HepG2 (cell line): Measurements from ENCODE around the gene PPP2R5B. TPM values are rescaled to one million over a fixed set of nuclear protein-coding genes. Genes with fewer than 3 reads are reported as not detected.

Experiments used
- ATAC-seq: fragments of 200-7000 bp; cut with Tn5 transposase; 3 replicates; pipeline ENCODE4 v1.9.1; 2020; ENCODE audit warnings: mild to moderate bottlenecking, moderate library complexity
- BruUV-seq: library from RNA; stranded (reverse); fragments of 400-500 nt; replicated peaks from 2 replicates; lab custom pipeline; 2021; lab: Mats Ljungman, UMichigan
- CTCF ChIA-PET: fragments of 300-600 bp; formaldehyde crosslinking; extraction: SDS; loops from one replicate; lab custom pipeline; 2021; ENCODE audit warnings: low total read pairs, inconsistent platforms, low intra/inter-chr PET ratio; lab: Yijun Ruan, JAX
- POLR2A ChIA-PET: fragments of 350-600 bp; sonication (Branson Sonifier 250); formaldehyde crosslinking; loops from one replicate; lab custom pipeline; 2020; ENCODE audit warnings: antibody characterized with exemption, inconsistent platforms; lab: Yijun Ruan, JAX
- DNase-seq: peaks from one replicate; pipeline ENCODE4 v3.0.0-alpha.2; 2015; ENCODE audit warnings: low spot score
- FAIRE-seq: peaks from 3 replicates; lab custom pipeline; 2011; peaks lifted over from hg19 to GRCh38; lab: Jason Lieb, UNC
- H2AFZ ChIP-seq: one replicate; pipeline ENCODE4 v1.6.1; 2011; ENCODE audit warnings: low read length, inconsistent platforms
- H3K27ac ChIP-seq: fragments of 300-600 bp; 3 replicates; pipeline ENCODE4 v1.8.0; 2011; ENCODE audit warnings: mixed run types, mild to moderate bottlenecking, mixed read lengths, low read length, inconsistent platforms; ENCODE audit not compliant: insufficient read depth; ENCODE audit errors: extremely low read length
- H3K27me3 ChIP-seq, 2 experiments: fragments of 200-600 bp in 1 of 2; 2 replicates in 1 of 2; 3 replicates in 1 of 2; pipeline versions ENCODE4 v1.6.0 to v1.8.0; 2011; ENCODE audit warnings: low read length in 2 of 2, mild to moderate bottlenecking in 2 of 2, moderate library complexity in 2 of 2, inconsistent platforms in 1 of 2; ENCODE audit not compliant: insufficient read depth in 2 of 2, control insufficient read depth in 1 of 2
- H3K36me3 ChIP-seq, 2 experiments: fragments of 200-600 bp in 1 of 2; replicated peaks in 1 of 2; 2 replicates in 1 of 2; 3 replicates in 1 of 2; pipeline versions ENCODE4 v1.5.1 to v1.8.0; 2011; ENCODE audit warnings: low read length in 2 of 2, inconsistent platforms in 1 of 2; ENCODE audit not compliant: insufficient read depth in 2 of 2, control insufficient read depth in 1 of 2
- H3K4me1 ChIP-seq: 2 replicates; pipeline ENCODE4 v1.5.1; 2012; ENCODE audit warnings: low read length, inconsistent platforms; ENCODE audit not compliant: insufficient read depth
- H3K4me2 ChIP-seq: 2 replicates; pipeline ENCODE4 v1.6.0; 2011; ENCODE audit warnings: low read depth, low read length, inconsistent platforms
- H3K4me3 ChIP-seq, 3 experiments: fragments of 200-600 bp in 1 of 3; sonication (generic), shearing (Covaris generic) in 1 of 3; replicated peaks in 1 of 3; 2 replicates each; pipeline ENCODE4 v1.5.1; 2011 to 2016; ENCODE audit warnings: low read length in 3 of 3, inconsistent platforms in 2 of 3, low read depth in 2 of 3, mild to moderate bottlenecking in 2 of 3, control low read depth in 1 of 3, mixed read lengths in 1 of 3; ENCODE audit not compliant: insufficient read depth in 1 of 3
- H3K79me2 ChIP-seq: one replicate; pipeline ENCODE4 v1.6.1; 2011; ENCODE audit warnings: low read length, inconsistent platforms; ENCODE audit not compliant: insufficient read depth
- H3K9ac ChIP-seq: 2 replicates; pipeline ENCODE4 v1.6.0; 2011; ENCODE audit warnings: mild to moderate bottlenecking, low read depth, low read length, inconsistent platforms; ENCODE audit not compliant: insufficient read depth
- H3K9me3 ChIP-seq: 2 replicates; pipeline ENCODE4 v1.5.1; 2012; ENCODE audit warnings: mild to moderate bottlenecking, low read length
- H4K20me1 ChIP-seq: 2 replicates; pipeline ENCODE4 v1.6.0; 2011; ENCODE audit warnings: inconsistent platforms, mild to moderate bottlenecking, low read length, moderate library complexity; ENCODE audit not compliant: insufficient read depth
- CBX5 ChIP-seq: sonication (generic); formaldehyde crosslinking; IDR thresholded peaks from 2 replicates; pipeline ENCODE4 v1.4.0; 2020; ENCODE audit warnings: missing genetic modification reagents, borderline replicate concordance
- JUN ChIP-seq: sonication (generic); formaldehyde crosslinking; IDR thresholded peaks from 2 replicates; pipeline ENCODE4 v1.4.0; 2020; ENCODE audit warnings: mild to moderate bottlenecking, missing genetic modification reagents
- KLF9 ChIP-seq: IDR thresholded peaks from 2 replicates; pipeline ENCODE4 v1.6.1; 2016; ENCODE audit warnings: low read depth
- NR2F1 ChIP-seq, 2 experiments: fragments of 450-650 bp in 1 of 2; formaldehyde crosslinking in 1 of 2; IDR thresholded peaks; 2 replicates each; pipeline versions ENCODE4 v1.5.0 to v1.6.1; 2016 to 2020; ENCODE audit warnings: mild to moderate bottlenecking in 1 of 2, missing compliant biosample characterization in 1 of 2, missing genetic modification reagents in 1 of 2, moderate library complexity in 1 of 2
- POGZ ChIP-seq: sonication (generic); formaldehyde crosslinking; IDR thresholded peaks from 2 replicates; pipeline ENCODE4 v1.4.0; 2020; ENCODE audit warnings: mild to moderate bottlenecking, missing genetic modification reagents
- REL ChIP-seq: sonication (generic); formaldehyde crosslinking; conservative IDR thresholded peaks from 2 replicates; pipeline ENCODE4 v1.8.0; 2022; ENCODE audit warnings: mild to moderate bottlenecking, missing genetic modification reagents, moderate library complexity
- STAG1 ChIP-seq: sonication (generic); formaldehyde crosslinking; IDR thresholded peaks from 2 replicates; pipeline ENCODE4 v1.4.0; 2020; ENCODE audit warnings: missing genetic modification reagents
- ZNF510 ChIP-seq: sonication (generic); formaldehyde crosslinking; IDR thresholded peaks from 2 replicates; pipeline ENCODE4 v1.4.0; 2020; ENCODE audit warnings: low read depth, mild to moderate bottlenecking, missing genetic modification reagents
- ZNF605 ChIP-seq: sonication (generic); formaldehyde crosslinking; IDR thresholded peaks from 2 replicates; pipeline ENCODE4 v1.8.0; 2022; ENCODE audit warnings: mild to moderate bottlenecking, missing genetic modification reagents
- ZNF687 ChIP-seq: sonication (generic); formaldehyde crosslinking; IDR thresholded peaks from 2 replicates; pipeline ENCODE4 v1.5.1; 2020; ENCODE audit warnings: mild to moderate bottlenecking, missing genetic modification reagents, moderate library complexity
- ZNF724P ChIP-seq: sonication (generic); formaldehyde crosslinking; IDR thresholded peaks from 2 replicates; pipeline ENCODE4 v1.8.0; 2022; ENCODE audit warnings: missing genetic modification reagents, borderline replicate concordance
- ZNF784 ChIP-seq: sonication (generic); formaldehyde crosslinking; IDR thresholded peaks from 2 replicates; pipeline ENCODE4 v1.5.1; 2020; ENCODE audit warnings: missing genetic modification reagents, mild to moderate bottlenecking, borderline replicate concordance
- WGBS: methylation state at CpG from one replicate; pipeline ENCODE4 v1.1.6; 2017; ENCODE audit warnings: low lambda C conversion rate; 5-methylcytosine and 5-hydroxymethylcytosine counted together
- in situ Hi-C: cut with HindIII; loops from 2 replicates; pipeline ENCODE4 v1.10.0; 2017; ENCODE audit warnings: low pct_unique_long_range_greater_than_20kb; ENCODE audit not compliant: extremely low pct_ligation_motif_present
- intact Hi-C: fragments of 100-400 bp; cut with micrococcal nuclease; formaldehyde crosslinking; loops from one replicate; pipeline ENCODE4 v1.10.0; 2022; ENCODE audit not compliant: unreplicated experiment
- polyA plus RNA-seq, 8 experiments: library from polyadenylated mRNA; depleted of rRNA in 3 of 8; stranded (reverse) in 7 of 8; unstranded in 1 of 8; fragments of >200 nt; fragmentation: Illumina TruSeq in 4 of 8; extraction: Trizol in 4 of 8; gene quantifications; 2 replicates each; pipeline versions ENCODE4 v1.2.1 to v1.2.3, GENCODE V29; 2011 to 2016; ENCODE audit warnings: low read depth in 4 of 8, missing spikeins in 1 of 8, mixed read lengths in 1 of 8; ENCODE audit not compliant: insufficient read depth in 1 of 8
- total RNA-seq, 5 experiments: library from RNA; depleted of rRNA; stranded (reverse); fragments of >200 nt; fragmentation: Illumina TruSeq; extraction: Trizol; gene quantifications; 2 replicates each; pipeline ENCODE4 v1.2.3, GENCODE V29; 2016; ENCODE audit warnings: low read depth in 1 of 5
- TF ChIP-seq, protein P1 (sequence below), 2 experiments: IDR thresholded peaks; 2 replicates each; pipeline ENCODE4 v1.6.1; 2011 to 2012; ENCODE audit warnings: low read length in 2 of 2, borderline replicate concordance in 1 of 2, low read depth in 1 of 2, mild to moderate bottlenecking in 1 of 2, moderate library complexity in 1 of 2
- TF ChIP-seq, protein P2 (sequence below): sonication (generic); formaldehyde crosslinking; IDR thresholded peaks from 2 replicates; pipeline ENCODE4 v1.9.0; 2022; ENCODE audit warnings: missing genetic modification reagents, mild to moderate bottlenecking, borderline replicate concordance

PPP2R5B gene
- total and polyA plus RNA-seq, 2 of the 13 experiments (the other 11 are each of a cell fraction or from before 2014, with no cell fraction given) = 2.3 to 8.3 TPM

- POLR2A ChIA-PET = interaction anchor here (0.7 to 1.6 kb wide), 4 partner anchors 15 to 95 kb away, joined by 3 to 5 read pairs (median 3); partner anchors contain the start of gene ARL2
- 50% methylated on average over 8 of the region's 8 CpGs for WGBS
- FAIRE-seq = no peak
Observed at GRCh38 chr11:64919627-64920026, 4.9 kb upstream of the PPP2R5B start.

More at GRCh38 chr11:64919627-64920026, 4.9 kb upstream of the PPP2R5B start:
- ATAC-seq (no peak), DNase-seq (no peak)
- Histone ChIP-seq H3K4me2 (peak overlapping the region; percentile 0; the same call in 1 of the 2 replicates), H3K27me3 (no peaks in the 10 kb centered on the region; a peak in 1 of 5 replicates), H3K9me3 (no peaks in the 10 kb centered on the region), H3K4me1 (peaks cover 53% of the 10 kb centered on the region), H4K20me1 (peaks cover 5% of the 10 kb centered on the region; the same call in 1 of the 2 replicates), H3K79me2 (peaks cover 15% of the 10 kb centered on the region), H2AFZ (no peak overlapping the region), H3K27ac (no peak overlapping the region), H3K4me3 (no peak overlapping the region), H3K36me3 (0 out of 5 replicates have a peak, but pooled peaks cover 0 to 1% of the 10 kb centered on the region in 2 experiments), H3K9ac (no peak overlapping the region)
- in situ Hi-C loops = no loop called here
- BruUV-seq = no TSS peak
- CTCF ChIA-PET = no interaction called here
- TF ChIP-seq, protein P1, sequence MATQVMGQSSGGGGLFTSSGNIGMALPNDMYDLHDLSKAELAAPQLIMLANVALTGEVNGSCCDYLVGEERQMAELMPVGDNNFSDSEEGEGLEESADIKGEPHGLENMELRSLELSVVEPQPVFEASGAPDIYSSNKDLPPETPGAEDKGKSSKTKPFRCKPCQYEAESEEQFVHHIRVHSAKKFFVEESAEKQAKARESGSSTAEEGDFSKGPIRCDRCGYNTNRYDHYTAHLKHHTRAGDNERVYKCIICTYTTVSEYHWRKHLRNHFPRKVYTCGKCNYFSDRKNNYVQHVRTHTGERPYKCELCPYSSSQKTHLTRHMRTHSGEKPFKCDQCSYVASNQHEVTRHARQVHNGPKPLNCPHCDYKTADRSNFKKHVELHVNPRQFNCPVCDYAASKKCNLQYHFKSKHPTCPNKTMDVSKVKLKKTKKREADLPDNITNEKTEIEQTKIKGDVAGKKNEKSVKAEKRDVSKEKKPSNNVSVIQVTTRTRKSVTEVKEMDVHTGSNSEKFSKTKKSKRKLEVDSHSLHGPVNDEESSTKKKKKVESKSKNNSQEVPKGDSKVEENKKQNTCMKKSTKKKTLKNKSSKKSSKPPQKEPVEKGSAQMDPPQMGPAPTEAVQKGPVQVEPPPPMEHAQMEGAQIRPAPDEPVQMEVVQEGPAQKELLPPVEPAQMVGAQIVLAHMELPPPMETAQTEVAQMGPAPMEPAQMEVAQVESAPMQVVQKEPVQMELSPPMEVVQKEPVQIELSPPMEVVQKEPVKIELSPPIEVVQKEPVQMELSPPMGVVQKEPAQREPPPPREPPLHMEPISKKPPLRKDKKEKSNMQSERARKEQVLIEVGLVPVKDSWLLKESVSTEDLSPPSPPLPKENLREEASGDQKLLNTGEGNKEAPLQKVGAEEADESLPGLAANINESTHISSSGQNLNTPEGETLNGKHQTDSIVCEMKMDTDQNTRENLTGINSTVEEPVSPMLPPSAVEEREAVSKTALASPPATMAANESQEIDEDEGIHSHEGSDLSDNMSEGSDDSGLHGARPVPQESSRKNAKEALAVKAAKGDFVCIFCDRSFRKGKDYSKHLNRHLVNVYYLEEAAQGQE (IDR thresholded peaks at IDR 0.05; ENCODE audit: borderline replicate concordance in 1 of 2, low read depth in 1 of 2, low read length in 2 of 2) = no peak
- TF ChIP-seq ZNF724P (CRISPR knock-in tag) (no peak), ZNF605 (no peak), POGZ (no peak), REL (CRISPR knock-in tag) (no peak), JUN (CRISPR knock-in tag) (no peak), NR2F1 (CRISPR knock-in tag; IDR thresholded peaks at IDR 0.05) (no peak), STAG1 (CRISPR knock-in tag) (no peak), CBX5 (CRISPR knock-in tag) (no peak), KLF9 (CRISPR knock-in tag) (no peak), ZNF784 (no peak), ZNF510 (CRISPR knock-in tag) (no peak), ZNF687 (CRISPR knock-in tag) (no peak)
- TF ChIP-seq, protein P2, sequence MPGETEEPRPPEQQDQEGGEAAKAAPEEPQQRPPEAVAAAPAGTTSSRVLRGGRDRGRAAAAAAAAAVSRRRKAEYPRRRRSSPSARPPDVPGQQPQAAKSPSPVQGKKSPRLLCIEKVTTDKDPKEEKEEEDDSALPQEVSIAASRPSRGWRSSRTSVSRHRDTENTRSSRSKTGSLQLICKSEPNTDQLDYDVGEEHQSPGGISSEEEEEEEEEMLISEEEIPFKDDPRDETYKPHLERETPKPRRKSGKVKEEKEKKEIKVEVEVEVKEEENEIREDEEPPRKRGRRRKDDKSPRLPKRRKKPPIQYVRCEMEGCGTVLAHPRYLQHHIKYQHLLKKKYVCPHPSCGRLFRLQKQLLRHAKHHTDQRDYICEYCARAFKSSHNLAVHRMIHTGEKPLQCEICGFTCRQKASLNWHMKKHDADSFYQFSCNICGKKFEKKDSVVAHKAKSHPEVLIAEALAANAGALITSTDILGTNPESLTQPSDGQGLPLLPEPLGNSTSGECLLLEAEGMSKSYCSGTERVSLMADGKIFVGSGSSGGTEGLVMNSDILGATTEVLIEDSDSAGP = no peak
- intact Hi-C loops = no loop called here
